Measurements from ENCODE around the gene NHS.
A peak's percentile ranks its signal among the peaks of the same experiment; 100 is the strongest.

NHS gene

DNA sequence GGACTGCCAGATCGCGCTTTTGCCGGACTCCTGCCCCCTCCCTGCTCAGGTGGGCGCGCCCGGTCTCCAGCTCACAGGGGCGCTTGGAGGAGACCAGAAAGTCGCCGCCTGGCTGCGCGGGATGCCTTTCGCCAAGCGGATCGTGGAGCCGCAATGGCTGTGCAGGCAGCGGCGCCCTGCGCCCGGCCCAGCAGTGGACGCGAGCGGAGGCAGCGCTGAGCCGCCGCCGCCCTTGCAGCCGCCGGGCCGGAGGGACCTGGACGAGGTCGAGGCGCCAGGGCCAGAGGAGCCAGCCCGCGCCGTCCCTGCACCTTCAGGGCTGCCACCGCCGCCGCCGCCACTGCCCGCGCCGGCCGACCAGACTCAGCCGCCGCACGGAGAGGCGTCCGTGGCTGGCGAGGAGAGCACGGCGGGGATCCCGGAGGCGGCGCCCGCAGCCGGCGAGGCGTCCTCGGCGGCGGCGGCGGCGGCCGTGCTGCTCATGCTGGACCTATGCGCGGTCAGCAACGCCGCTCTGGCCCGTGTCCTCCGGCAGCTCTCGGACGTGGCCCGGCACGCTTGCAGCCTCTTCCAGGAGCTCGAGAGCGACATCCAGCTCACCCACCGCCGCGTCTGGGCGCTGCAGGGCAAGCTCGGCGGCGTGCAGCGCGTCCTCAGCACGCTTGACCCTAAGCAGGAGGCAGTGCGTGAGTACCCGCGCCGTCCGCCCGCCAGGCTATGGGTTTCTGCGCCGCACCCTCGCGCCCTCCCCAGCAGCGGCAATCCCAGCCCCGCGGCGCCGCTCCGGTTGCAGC lies 834 bp downstream of the NHS start:
- Histone ChIP-seq H3K4me3 (ENCODE audit: low read depth, low read length) (peak overlapping the region; percentile 63), H3K4me1 (no peaks in the 10 kb centered on the region), H3K27me3 (peaks cover 22% of the 10 kb centered on the region), H3K36me3 (no peaks in the 10 kb centered on the region), H3K9me3 (no peaks in the 10 kb centered on the region)
- peak; percentile 24 for DNase-seq
- TF ChIP-seq, protein P1, sequence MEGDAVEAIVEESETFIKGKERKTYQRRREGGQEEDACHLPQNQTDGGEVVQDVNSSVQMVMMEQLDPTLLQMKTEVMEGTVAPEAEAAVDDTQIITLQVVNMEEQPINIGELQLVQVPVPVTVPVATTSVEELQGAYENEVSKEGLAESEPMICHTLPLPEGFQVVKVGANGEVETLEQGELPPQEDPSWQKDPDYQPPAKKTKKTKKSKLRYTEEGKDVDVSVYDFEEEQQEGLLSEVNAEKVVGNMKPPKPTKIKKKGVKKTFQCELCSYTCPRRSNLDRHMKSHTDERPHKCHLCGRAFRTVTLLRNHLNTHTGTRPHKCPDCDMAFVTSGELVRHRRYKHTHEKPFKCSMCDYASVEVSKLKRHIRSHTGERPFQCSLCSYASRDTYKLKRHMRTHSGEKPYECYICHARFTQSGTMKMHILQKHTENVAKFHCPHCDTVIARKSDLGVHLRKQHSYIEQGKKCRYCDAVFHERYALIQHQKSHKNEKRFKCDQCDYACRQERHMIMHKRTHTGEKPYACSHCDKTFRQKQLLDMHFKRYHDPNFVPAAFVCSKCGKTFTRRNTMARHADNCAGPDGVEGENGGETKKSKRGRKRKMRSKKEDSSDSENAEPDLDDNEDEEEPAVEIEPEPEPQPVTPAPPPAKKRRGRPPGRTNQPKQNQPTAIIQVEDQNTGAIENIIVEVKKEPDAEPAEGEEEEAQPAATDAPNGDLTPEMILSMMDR (IDR thresholded peaks at IDR 0.05; ENCODE audit: low read depth, low read length) = no peak

DNA sequence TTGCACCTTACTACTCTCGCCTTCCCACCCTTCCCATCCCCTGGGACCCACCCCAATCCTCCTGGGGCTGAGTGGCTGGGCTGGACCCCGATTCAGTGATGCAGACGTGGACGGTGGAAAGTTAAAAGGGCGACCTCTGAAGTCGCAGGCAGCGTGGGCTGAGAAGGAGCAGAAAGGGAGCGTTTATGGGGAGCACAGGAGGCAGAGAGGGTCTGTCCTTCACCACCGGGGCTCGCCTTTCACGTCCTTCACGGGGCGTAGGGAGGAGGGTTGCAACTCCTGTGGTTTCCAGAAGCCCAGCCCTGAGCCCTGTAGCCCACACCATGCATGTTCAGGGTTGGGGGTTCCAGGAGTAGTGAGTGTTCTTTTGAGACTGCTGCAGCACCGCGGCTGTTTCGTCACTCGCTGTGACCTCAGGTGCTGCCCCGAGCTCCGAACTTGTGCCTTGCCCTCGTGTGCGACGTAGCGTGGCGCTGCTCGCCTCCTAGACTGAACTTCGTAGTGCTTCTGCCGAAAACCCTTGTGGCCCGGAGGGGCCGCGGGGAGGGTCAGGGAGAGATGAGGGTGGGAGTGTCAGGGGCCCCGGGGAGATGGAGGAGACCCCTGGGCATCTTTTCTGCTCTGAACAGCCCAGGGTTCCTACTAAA lies 1.6 kb downstream of the NHS start:
- Histone ChIP-seq H3K4me1 (no peaks in the 10 kb centered on the region), H3K27me3 (peaks cover 22% of the 10 kb centered on the region), H3K4me3 (ENCODE audit: low read depth, low read length) (peak overlapping the region; percentile 63), H3K36me3 (no peaks in the 10 kb centered on the region), H3K9me3 (no peaks in the 10 kb centered on the region)
- TF ChIP-seq, protein P1 (IDR thresholded peaks at IDR 0.05; ENCODE audit: low read depth, low read length) = no peak
- DNase-seq = no peak

DNA sequence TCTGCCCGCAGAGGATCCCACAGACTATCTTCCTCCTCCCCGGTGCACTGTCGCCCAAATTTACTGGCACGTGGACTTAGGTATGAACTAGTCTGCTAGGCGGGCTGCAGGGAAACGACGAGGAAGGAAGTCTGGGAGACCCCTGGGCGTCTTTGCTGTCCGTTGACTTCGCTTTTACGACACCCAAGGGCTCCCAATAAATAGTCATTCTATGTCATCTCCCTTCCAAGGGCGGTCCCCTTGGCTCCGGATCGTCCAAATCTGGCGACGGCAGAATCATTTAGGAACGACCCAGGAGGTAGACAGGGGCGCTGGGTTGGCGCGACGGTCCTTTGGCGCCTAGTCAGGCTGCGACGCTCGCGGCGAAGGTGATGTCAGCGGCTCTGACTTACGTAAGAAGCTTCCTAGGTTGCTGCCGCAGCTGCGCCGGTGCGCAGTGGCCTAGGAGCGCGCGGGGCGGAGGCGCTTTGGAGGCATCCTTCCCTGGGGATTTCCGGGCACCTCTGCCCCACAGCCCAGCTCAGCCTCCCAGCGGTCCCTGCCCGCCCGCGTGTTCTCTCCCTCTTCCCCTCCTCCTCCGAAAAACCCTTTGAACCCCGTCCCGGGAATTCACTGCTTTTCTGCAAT lies 2.2 kb downstream of the NHS start:
- Histone ChIP-seq H3K36me3 (no peaks in the 10 kb centered on the region), H3K9me3 (no peaks in the 10 kb centered on the region), H3K4me1 (no peaks in the 10 kb centered on the region), H3K4me3 (ENCODE audit: low read depth, low read length) (peak overlapping the region; percentile 63), H3K27me3 (peaks cover 22% of the 10 kb centered on the region)
- TF ChIP-seq, protein P1 (IDR thresholded peaks at IDR 0.05; ENCODE audit: low read depth, low read length) = no peak
- peak; percentile 23 for DNase-seq

DNA sequence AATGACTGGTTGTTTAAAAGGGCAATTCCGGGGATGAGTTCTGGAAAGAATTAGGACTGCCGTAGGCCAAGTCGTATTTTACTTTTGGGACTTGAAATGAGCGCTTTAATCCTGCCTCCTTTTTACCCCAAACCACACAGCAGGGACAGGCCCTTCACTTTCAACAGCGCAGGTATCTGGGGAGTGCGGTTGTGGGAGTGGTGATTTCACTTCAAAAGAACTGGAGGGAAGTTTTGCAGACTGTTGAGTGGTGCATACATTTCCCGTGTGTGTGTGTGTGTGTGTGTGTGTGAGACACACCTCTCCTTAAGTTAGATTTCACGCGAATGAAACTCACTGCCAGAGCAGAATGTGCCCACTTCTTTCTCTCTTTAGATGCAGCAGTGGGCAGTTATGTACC lies 2.8 kb downstream of the NHS start:
- peak overlapping the region; percentile 63 for H3K4me3 ChIP-seq (ENCODE audit: low read depth, low read length)
- no peaks in the 10 kb centered on the region for H3K4me1 ChIP-seq
- H3K9me3 ChIP-seq = no peaks in the 10 kb centered on the region
- H3K27me3 ChIP-seq = peaks cover 22% of the 10 kb centered on the region
- no peak for DNase-seq
- TF ChIP-seq, protein P1 (IDR thresholded peaks at IDR 0.05; ENCODE audit: low read depth, low read length) = no peak
- no peaks in the 10 kb centered on the region for H3K36me3 ChIP-seq

DNA sequence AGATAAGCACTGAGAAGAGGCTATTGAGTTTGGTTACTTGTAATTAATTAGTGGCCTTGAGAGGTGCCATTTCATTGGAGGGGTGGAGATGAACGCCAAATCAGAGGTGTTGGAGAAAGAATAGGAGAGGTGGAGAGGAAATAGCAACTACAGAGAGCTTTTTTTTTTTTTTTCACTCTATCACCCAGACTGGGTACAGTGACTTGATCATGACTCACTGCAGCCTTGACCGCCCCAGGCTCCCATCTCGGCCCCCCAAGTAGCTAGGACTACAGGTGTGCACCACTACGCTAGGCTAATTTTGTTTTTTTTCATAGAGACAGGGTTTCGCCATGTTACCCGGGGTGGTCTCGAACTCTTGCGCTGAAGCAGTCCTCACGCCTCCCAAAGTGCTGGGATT lies 5.2 kb downstream of the NHS start:
- no peak for DNase-seq
- Histone ChIP-seq H3K9me3 (no peaks in the 10 kb centered on the region), H3K4me1 (no peaks in the 10 kb centered on the region), H3K36me3 (no peaks in the 10 kb centered on the region), H3K27me3 (peaks cover 22% of the 10 kb centered on the region), H3K4me3 (ENCODE audit: low read depth, low read length) (no peak overlapping the region)
- TF ChIP-seq, protein P1 (IDR thresholded peaks at IDR 0.05; ENCODE audit: low read depth, low read length) = no peak

Measured in BE2C (cell line).